HG02973 (cell line): ENCODE results near the gene TRPM8.

ENCODE experiments used
- ATAC-seq: cut with Tn5 transposase; IDR thresholded peaks from one replicate; pipeline ENCODE4 v1.9.1; 2021; ENCODE audit warnings: moderate library complexity; ENCODE audit not compliant: unreplicated experiment

TRPM8 gene

DNA sequence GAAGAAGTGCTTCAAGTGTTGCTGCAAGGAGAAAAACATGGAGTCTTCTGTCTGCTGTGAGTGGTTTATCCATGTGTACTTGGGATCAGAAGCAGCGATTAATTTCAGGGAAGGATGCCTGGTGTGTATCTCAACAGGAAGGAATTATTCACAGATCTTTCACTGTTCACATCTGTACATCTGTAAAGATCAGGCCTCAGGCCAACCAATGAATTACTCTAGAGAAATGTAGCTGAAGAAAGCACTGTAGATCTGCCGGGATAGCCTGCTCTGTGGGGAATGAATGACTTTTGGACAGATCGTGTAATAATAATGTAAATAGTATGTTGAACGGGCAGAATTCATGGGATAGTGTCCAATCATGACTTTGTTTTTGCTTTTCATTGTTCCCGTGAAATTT, 79.3 kb downstream of the TRPM8 start:
- ATAC-seq, result no peak

DNA sequence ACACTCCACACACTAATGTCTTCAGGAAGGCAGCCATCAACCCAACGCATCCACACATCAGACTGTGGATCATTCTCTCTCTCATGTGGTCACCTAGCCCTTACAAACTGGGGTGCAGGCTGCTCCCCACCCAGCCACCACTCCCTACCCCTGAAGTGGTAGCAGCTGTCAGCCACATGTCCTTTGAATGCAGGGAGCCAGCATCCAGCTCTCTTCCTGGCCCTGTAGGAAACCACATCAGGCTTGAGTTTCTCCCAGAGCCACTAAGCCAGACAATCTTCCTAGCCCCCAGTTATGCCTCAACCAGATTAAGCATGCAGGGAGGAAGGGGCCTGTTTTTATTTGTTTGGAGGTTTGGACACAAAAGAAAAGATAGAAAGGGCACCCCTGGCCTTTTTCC, 80.5 kb downstream of the TRPM8 start:
- ATAC-seq, result no peak

DNA sequence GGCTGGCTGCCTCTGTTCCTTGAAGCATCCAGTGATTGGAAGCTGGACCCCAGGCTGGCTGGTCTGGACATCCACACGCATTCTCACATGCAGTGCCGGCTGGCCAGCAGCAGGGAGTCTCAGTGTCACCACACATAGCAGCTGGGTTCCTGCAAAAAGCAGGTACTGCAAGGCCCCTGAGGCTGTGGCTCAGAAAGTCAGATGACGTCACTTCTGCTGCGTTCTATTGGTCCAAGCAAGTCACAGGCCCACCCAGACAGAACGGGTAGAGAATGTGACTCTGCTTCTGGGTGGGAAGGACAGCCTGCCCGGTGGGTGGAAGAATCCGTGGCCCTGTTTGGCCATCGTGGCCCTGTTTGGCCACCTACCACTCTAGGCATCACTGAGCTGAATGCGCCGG, 82.0 kb downstream of the TRPM8 start:
- no peak for ATAC-seq

DNA sequence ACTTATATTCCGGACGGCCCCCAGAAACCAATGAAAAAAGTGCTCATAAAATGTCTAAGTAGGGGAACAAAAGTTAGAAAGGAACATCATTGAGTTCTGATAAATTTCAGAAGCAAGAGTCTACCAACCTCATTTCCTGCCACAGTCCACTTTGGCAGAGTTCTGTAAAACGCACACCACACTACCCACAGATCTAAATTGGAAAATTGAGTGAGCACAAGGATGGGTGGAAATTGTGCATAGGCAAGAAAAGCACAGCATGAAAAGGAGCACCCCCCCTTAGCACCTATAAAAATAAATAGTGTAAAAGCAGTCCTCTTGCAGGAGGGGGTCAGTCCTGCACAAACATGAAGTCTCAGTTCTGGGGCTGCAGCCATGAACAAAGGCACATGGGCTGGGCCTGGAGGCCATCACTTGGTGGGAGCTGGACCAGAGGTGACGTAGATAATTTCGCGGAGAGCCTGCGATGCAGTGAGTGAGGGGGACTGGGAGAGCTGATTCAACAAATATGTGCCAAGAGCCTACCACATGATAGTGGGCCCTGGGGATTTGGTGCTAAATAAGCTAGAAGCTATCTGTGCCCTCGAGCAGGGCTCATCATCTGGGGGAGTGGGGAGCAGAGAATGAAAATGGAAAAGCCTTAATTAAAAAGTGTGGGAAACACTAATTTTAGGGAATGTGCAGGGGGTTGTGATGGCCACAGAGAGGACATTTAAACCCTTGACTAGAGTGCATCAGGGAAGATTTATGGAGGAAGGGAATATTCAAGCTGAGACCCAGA, 84.4 kb downstream of the TRPM8 start:
- no peak for ATAC-seq

DNA sequence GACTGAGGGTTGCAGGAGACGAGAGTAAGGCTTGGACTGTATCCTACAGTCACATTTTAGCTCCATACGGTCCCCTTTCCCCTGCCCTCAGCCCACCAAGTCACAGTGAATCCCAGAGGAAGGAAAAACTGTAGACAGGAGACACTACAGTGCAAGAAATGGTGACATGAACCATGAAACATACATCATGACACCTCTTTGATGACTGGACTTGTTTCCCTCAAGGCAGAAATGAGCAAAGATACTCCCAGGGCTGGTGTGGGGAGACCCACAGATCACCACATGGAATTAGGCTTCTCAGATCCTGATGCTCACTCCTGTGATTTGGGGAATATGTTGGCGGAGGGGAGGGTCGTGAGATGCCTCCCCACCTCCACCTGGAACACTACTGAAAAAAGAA, 85.1 kb downstream of the TRPM8 start:
- ATAC-seq, result no peak

DNA sequence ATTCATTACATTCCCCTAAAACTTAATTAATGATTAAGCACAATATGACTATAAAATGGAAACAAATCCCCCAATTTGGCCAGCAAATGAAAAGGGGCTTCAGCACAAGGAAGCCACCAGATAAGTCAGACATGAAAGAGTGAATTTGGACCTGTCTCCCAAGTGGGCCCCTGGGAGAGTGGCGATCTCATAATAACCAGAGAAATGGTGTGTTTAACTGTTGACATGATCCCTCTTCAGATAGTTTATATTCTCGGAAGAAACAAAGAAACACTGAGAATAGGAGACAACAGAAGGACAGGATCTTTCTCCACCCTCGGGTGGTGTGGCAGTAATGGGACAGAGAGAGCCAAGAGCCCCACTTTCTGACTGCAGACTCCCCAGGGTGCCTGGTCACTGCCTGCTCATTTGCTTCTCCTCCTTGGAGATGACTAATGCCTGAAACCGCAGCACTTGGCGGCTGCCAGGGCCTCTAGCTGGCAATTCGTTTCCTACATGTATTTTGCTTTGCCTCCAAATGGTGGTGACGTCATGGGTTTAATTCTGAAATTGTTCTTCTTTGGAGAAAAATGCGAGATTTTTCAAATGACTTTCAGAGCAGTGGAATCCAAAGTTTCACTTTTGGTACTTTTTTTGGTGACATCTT, 86.9 kb downstream of the TRPM8 start:
- ATAC-seq, result no peak

DNA sequence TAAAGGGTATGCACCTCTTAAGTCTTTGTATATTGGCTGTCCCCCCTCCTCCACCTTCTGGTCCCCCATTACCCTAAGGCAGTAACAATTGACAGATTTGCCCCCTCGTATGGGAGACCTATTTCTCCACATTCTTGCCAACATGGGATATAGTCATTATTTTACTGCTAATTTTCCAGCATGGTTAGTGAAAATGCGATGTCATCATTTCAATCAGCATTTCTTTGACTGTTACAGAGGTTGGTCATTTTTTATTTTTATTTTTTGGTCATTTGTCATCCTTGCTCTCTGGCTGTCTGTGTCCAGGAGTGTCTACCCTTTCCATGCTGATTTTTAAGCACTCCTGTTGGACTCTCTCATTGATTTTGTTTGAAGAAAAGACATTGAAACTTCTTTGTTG, 88.0 kb downstream of the TRPM8 start:
- ATAC-seq, result no peak

DNA sequence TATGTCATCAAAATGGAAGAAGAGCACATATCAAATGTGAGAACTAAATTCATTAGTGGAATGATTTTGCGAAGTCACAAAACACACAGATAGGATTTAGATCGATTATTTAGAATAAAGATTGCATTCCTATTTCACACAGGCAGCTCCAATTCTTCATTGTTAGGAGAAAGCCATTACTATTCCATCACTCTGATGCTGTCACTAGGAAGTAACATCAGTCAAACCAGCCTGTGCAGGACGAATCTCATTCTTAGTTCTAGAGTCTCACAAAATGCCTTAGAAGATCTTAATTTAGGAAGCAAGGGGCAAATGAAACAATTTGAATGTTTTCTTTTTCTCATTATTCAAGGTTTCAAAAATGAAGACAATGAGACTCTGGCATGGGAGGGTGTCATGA, 89.3 kb downstream of the TRPM8 start:
- no peak for ATAC-seq

DNA sequence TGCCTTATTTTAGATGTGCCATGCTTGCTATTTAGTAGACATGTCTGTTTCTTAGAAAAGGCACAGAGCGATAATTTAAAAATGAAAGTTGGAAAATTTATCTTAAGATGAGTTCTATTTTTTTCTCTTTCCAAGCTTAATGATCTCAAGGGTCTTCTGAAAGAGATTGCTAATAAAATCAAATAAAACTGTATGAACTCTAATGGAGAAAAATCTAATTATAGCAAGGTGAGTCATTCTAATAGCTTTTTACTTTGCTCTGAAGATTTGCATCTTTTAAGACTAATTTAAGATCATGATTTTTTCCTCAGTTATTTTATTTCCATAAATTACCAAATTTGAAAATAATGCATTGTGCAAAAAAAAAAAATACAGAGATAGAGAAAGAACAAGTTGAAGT, 97.3 kb downstream of the TRPM8 start:
- no peak for ATAC-seq

DNA sequence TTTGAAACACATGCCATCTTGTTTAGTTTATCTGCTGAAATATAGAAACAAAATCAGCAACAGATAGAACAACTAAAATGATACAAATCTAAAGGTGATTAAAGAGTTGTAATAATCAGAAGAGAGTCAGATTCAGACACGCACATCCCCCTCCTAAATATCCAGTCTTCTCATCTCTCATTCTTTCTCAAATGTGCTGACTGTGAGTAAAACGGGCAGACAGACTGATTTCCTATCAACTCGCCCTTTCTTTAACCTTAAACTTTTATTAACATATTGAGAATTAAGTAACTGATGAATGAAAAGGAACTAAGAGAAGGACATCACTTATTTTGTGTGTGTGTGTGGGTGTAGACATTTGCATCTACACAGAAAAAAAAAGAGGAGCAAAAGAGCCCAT, 98.7 kb downstream of the TRPM8 start:
- ATAC-seq, result no peak

DNA sequence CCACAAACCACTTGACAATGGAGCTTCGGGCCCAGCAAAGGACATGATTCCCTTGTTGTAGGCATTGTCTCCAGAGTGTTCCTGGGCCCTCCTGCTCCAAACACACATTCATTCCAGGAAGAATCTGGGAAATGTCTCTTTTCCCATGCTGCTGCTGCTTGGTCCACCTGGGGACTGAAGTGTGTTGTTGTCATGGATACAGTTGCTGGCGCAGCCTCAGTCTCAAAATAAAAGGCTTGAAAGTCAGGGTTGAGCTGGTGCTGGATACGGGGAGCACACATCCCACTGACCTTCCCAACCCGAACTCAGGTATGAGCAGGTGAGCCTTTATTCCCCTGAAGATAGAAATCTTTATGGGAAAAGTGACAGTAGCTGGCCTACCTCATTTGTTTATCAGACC, 102.7 kb downstream of the TRPM8 start:
- ATAC-seq, result no peak

DNA sequence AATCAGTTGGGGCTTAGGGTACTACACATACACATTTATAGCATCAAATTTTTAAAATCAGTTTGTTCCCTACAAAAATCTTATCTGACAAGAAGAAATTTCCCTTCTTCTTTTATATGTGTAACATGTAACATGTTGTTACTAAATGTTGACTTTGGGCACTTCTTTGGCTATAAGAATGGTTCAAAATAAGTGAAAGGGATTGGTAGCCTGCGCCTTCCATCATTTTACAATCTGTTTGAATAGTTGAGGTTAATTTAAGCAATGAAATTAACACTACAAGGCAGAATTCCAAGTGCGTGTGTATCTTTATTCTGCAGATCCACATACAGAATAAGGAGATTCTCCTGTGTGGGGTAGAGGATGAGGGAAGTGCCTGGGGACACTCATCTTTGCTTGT, 103.2 kb downstream of the TRPM8 start:
- no peak for ATAC-seq

DNA sequence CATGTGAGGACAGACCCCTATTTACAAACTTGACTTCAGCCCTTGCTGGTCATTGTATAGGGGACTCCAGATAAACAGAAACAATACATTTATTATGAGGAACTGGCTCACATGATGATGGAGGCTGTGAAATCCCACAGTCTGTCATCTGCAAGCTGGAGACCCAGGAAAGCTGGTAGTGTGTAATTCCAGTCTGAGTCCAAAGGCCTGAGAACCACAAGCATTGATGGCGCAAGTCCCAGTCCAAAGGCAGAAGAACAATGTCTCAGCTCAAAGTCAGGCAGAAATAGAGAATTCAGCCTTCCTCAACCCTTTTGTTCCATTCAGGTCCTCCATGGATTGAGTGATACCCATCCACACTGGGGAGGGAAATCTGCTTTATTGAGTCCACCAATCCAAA, 105.3 kb downstream of the TRPM8 start:
- no peak for ATAC-seq

DNA sequence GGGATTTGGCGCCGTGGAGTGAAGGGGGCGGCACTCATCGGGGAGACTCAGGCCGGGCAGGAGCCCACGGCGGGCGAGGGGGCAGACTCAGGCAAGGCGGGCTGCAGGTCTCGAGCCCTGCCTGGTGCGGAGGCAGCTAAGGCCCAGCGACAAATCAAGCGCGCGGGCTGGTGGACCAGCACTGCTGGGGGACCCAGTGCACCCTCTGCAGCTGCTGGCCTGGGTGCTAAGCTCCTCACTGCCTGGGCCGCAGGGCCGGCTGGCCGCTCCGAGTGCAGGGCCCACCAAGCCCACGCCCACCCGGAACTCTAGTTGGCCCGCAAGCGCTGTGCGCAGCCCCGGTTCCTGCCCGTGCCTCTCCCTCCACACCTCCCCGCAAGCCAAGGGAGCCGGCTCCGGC, 107.1 kb downstream of the TRPM8 start:
- ATAC-seq, result no peak

DNA sequence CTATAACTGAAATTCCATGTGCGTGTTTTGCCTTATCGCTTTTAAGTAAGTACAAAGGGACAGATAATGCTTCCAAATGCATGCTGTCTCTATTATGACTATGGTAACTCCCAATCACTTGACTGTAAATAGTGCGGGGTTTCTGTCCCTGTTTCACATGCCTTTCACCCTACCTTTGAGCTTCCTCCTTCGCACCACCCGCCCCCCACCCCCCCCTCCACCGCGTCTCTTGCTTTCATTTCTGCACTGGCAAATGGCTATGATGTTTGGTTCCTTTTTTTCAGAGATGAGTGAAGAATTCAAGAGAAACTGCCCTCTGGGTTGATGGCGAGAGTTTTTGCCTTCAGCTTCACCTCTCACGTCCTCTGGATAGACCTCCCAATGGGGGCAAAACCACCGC, 108.3 kb downstream of the TRPM8 start:
- peak; percentile 73 for ATAC-seq

DNA sequence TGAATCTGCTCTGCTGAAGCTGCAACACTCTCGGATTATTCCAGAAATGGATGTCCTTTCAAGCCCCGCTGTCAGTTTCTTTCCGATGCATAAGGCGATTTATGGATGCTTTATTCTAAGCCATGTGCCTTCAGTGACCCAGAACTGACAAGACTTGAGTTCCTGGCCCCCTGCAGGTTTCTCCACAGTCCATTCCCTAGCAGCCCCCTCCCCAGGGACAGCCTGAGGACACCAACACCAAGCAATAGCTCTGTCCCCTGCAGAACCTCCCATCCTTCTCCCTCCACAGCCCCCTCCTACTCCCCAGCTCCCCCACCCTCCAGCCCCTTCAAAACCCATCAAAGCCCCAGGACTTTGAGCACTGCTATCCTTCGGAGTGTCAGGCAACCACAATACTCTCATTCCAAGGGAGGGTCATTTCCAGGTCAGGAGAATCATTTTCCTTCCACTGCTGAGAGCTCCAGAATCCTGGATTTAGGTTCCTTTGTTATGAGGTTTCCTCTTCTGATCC, 108.8 kb downstream of the TRPM8 start:
- ATAC-seq, result no peak

DNA sequence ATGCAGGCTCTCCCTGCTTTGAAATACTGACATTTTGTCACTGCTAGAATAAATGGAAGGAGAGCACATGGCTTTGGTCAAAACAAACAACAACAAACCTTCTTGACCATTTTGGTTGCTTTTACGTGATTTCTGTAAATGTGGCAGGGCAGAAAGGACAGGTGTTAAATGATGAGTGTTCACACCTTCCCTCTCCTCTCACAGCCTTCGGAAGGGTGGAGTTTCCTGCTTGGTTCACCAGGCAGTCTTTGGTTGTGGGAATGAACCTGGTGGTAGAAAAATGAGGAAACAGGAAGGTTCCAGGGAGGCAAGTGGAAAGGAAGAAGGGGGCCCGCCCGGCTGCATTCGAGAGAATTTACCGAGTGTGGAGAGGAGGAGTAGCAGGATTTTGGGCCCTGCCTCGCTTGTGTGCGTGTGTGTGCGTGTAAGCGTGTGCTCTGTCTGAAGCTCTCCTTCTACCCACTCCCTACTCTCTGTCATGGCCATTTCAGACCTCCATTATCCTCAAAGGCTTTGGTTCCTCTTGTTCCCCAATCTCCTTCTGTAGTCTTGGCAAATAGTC, 109.6 kb downstream of the TRPM8 start:
- no peak for ATAC-seq

DNA sequence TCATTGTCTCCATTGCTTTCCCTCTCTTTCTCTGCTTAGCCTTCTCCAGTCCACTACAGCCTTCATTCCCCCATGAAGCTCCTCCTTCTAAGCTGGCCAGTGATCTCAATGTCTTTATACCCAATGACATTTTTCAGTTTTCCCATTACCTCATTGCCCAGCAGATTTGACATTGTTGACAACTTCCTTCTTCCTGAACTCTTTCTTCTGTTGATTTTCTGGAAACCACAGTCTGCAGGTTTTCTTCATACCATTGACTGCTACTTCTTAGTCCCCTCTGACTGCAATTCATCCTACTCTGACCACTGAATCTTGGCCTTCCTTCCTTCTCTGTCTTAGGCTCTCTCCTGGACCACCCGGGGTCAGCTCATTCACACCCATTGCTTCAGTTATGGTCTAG, 110.5 kb downstream of the TRPM8 start:
- ATAC-seq, result no peak

DNA sequence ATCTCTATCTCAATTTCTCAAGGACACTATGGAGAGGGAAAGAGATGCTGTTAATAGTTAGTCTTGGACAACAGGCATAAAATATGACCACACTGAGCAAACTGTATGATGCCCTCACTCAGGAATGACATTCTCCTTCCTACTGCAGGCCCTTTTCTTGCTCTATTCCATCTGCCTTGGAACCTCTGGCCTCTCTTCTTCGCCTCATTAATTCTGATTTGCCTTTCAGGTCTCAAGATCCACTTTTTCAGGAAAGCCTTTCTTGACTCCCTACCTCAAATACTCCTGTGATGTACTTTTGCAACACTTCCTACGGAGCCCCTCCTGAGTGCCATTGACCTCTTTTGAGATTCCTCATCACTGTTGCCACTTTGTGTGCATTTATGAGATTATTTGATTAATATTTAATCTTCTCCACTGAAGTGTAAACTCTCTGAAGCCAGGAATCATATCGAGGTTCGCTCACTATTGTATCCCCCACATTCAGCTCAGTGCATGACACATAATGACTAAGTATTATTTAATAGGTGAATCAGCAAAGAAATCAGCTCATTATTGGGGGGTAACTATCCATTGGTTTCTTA, 112.1 kb downstream of the TRPM8 start:
- no peak for ATAC-seq

DNA sequence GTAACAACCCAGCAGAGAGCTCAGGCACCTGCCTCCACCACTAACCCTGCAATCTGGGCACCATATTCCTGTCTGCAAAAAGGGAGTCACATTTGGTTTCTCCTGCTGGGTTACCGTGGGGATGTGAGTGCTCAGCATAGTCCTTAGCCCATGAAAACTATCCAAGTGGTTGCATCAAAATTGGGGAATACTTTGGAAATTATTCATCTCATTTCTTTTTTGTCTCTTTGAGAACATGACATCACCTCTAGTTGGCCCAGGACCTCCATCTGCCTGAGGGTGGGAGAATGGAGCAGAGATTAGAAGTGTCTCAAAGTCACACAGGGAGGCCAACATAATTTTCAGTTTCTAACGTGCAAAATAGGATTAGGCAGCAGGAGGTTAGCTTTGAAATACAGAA, 114.0 kb downstream of the TRPM8 start:
- no peak for ATAC-seq

DNA sequence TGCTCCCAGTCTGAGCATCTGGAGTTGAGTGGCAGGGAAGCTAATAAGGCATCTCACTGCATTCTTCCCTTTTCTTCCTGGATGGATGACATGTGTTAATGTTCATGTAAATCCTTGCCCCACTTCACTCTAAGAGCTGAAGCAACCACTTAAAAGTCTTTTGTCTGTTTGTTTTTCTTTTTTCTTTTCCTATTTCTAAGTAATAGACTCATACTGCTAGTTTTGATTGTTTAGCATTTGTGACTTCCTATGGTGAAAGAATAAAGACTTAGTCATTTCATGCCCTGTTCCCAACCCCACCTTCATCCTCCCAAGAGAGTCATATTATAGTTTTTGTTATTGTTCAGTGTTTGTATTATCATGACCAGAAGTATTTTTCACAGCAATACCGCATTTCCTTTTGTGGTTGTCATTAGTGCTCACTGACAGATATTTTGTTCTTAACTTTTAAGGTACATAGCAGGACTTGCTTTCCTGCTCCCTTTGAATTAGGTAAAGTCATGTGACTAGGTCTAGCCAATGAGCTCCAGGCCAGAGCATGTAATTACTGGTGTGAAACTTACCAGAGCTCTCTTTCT, 115.2 kb downstream of the TRPM8 start:
- no peak for ATAC-seq

DNA sequence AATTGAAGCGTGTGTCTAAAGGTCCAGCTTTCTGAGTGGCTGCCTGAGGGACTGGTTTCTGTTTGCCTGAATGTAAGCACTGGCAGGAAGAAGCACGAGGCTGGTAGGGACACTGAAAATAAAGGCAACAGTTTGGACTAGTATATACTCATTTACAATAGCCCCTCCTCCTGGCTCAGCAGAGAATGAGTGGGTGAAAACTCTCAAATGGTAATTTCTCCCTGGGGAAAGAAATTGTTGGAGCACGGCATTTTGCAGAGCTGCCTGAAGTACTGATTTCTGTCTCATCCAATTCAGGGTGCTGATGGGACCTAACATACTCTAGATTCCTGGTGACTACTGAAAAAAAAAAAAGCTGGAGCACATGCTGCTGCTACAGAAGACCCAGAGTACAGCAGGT, 116.0 kb downstream of the TRPM8 start:
- ATAC-seq, result no peak
